CD4-positive, CD25-positive, alpha-beta regulatory T cell (primary cell): Measurements from ENCODE around the gene GSTK1. TPM values are rescaled to one million over a fixed set of nuclear protein-coding genes. Genes with fewer than 3 reads are reported as not detected.

Experiments used
- ATAC-seq, 2 donors: fragments of 150-1000 bp; cut with Tn5 transposase; one replicate each; pipeline ENCODE4 v1.10.0; 2021; ENCODE audit warnings: low read depth in 2 of 2, moderate number of reproducible peaks in 2 of 2, moderate library complexity in 1 of 2
- DNase-seq, 3 donors: peaks; one replicate each; pipeline versions ENCODE4 v3.0.0 to v3.0.0-alpha.2; 2012 to 2022; ENCODE audit warnings: mixed read lengths in 1 of 3
- H3K27ac ChIP-seq: one replicate; pipeline ENCODE4 v1.7.0; 2013; ENCODE audit warnings: mild to moderate bottlenecking, low read length; ENCODE audit not compliant: insufficient read depth, poor library complexity, severe bottlenecking
- H3K27me3 ChIP-seq: one replicate; pipeline ENCODE4 v1.7.0; 2013; ENCODE audit warnings: low read length; ENCODE audit not compliant: control insufficient read depth, insufficient read depth
- H3K36me3 ChIP-seq: one replicate; pipeline ENCODE4 v1.7.0; 2013; ENCODE audit warnings: mild to moderate bottlenecking, low read length, moderate library complexity; ENCODE audit not compliant: control insufficient read depth, insufficient read depth
- H3K4me1 ChIP-seq: 2 replicates; pipeline ENCODE4 v1.7.0; 2013; ENCODE audit warnings: mild to moderate bottlenecking, low read length; ENCODE audit not compliant: insufficient read depth, control insufficient read depth, poor library complexity, severe bottlenecking
- H3K4me3 ChIP-seq: one replicate; pipeline ENCODE4 v1.7.0; 2013; ENCODE audit warnings: low read depth, mild to moderate bottlenecking, low read length, moderate library complexity
- H3K9me3 ChIP-seq, 2 experiments: 1 replicate in 1 of 2; 2 replicates in 1 of 2; pipeline ENCODE4 v1.7.0; 2013; ENCODE audit warnings: low read length in 2 of 2, mild to moderate bottlenecking in 1 of 2, moderate library complexity in 1 of 2; ENCODE audit not compliant: control insufficient read depth in 2 of 2
- H3K27ac Mint-ChIP-seq, 3 donors: one replicate each; pipeline ENCODE4 v1.8.0; 2020 to 2022; ENCODE audit warnings: mild to moderate bottlenecking in 3 of 3, mixed read lengths in 3 of 3, moderate library complexity in 2 of 3
- H3K27me3 Mint-ChIP-seq: one replicate; pipeline ENCODE4 v1.8.0; 2022; ENCODE audit warnings: mild to moderate bottlenecking, mixed read lengths
- H3K36me3 Mint-ChIP-seq: one replicate; pipeline ENCODE4 v1.8.0; 2020; ENCODE audit warnings: mixed read lengths
- H3K4me1 Mint-ChIP-seq, 4 donors: one replicate each; pipeline ENCODE4 v1.8.0; 2020 to 2022; ENCODE audit warnings: mixed read lengths in 4 of 4, mild to moderate bottlenecking in 1 of 4
- H3K4me3 Mint-ChIP-seq, 4 donors: one replicate each; pipeline ENCODE4 v1.8.0; 2020 to 2022; ENCODE audit warnings: mild to moderate bottlenecking in 4 of 4, mixed read lengths in 4 of 4, moderate library complexity in 3 of 4
- H3K9me3 Mint-ChIP-seq, 7 donors: one replicate each; pipeline ENCODE4 v1.8.0; 2020 to 2022; ENCODE audit warnings: mixed read lengths in 7 of 7, mild to moderate bottlenecking in 3 of 7, moderate library complexity in 2 of 7
- polyA plus RNA-seq, 4 donors: library from polyadenylated mRNA; unstranded; fragments of 300-500 nt; fragmentation: Illumina TruSeq; gene quantifications; one replicate each; pipeline ENCODE4 v1.2.3, GENCODE V29; 2021
- total RNA-seq: library from RNA; stranded (reverse); gene quantifications from one replicate; pipeline ENCODE4 v1.2.3, GENCODE V29; 2022

GSTK1 gene
- total and polyA plus RNA-seq, 5 donors from 2014 or later: 475 to 845 (median 697) TPM

DNA sequence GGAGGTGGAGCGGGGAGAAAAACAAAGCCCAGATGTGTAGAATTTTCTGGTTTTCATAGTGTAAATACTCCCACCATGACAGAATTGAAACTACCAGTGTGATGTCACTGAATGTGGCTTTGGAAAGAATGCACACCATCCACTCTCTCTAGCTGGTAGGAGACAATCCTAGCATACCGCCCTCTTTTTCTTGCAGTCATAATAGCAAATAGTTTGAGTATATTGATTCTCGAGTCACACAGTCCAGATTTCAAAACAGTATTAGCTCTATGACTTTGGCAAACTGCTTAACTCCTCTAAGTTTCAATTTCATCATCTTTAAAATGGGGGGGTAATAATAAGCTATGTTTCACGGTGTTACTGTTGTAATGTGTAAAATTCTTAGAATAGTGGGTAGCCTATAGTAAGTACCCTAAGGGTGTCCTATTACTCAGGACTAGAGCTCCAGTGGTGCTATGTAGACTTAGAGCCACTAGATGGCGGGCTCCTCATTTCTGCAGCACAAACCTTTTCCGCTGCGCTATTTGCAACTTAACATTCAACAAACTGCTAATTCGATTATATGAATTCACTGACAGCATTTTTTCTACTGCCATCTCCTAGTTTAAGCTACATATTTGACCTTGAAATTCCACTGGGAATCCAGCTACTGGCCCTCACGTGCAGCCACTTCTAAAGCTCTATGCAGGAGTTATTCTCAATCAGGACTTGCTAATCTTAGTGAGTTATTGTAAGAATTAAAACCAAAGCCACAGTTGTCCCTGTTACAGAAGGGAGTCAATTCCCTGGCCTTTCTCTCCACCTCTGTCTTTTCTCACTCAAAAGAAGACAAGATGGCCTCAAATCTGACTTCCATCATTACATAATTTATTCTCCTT lies 22.7 kb upstream of the GSTK1 start:
- DNase-seq: peak; percentile 57 to 90 (median 81)
- peak; percentile 81 to 82 for ATAC-seq
- peaks cover 8% of the 10 kb centered on the region for H3K27me3 ChIP-seq
- no peak overlapping the region for H3K4me3 ChIP-seq
- H3K27me3 Mint-ChIP-seq: peaks cover 37% of the 10 kb centered on the region
- no peaks in the 10 kb centered on the region for H3K36me3 ChIP-seq
- H3K4me3 Mint-ChIP-seq: peak overlapping the region in 1 of 4 donors; percentile 13
- H3K9me3 Mint-ChIP-seq: peaks cover 0 to 17% (median 7%) of the 10 kb centered on the region in 7 donors
- H3K4me1 Mint-ChIP-seq: peaks cover 15 to 31% (median 30%) of the 10 kb centered on the region in 4 donors
- peak overlapping the region in 2 of 3 donors; percentile 32 to 56 for H3K27ac Mint-ChIP-seq
- peaks cover 19 to 20% of the 10 kb centered on the region in 2 experiments for H3K9me3 ChIP-seq
- no peak overlapping the region for H3K27ac ChIP-seq
- peaks cover 18% of the 10 kb centered on the region for H3K4me1 ChIP-seq
- H3K36me3 Mint-ChIP-seq: peaks cover 8% of the 10 kb centered on the region

DNA sequence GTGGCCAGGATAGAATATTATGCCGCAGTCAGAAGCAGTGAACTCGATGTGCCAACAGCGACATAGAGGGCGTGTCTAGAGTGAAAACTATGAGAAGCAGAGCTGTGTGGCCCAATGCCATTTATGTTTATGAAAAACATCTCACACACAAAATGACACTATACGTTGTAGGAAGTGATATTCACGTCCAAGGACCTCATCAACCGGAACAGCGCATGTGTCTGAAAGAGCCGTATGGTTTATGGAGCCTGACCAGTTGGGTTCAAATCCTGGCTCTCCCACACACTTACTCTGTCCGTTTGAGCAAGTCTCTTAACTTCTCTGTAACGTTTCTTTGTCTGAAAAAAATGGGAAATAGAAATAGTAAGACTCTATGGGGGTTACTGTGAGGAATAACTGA lies 20.9 kb upstream of the GSTK1 start:
- ATAC-seq (no peak), DNase-seq (no peak)
- Mint-ChIP-seq H3K4me3 (no peak overlapping the region), H3K9me3 (peaks cover 0 to 2% (median 1%) of the 10 kb centered on the region in 7 donors), H3K27ac (no peak overlapping the region), H3K4me1 (peaks cover 25 to 49% (median 45%) of the 10 kb centered on the region in 4 donors), H3K27me3 (peaks cover 19% of the 10 kb centered on the region), H3K36me3 (no peaks in the 10 kb centered on the region)
- Histone ChIP-seq H3K9me3 (peaks cover 1 to 2% of the 10 kb centered on the region in 2 experiments), H3K27me3 (peaks cover 3% of the 10 kb centered on the region), H3K27ac (no peak overlapping the region), H3K4me3 (no peak overlapping the region), H3K36me3 (no peaks in the 10 kb centered on the region), H3K4me1 (peaks cover 35% of the 10 kb centered on the region)

- H3K27me3 ChIP-seq: peaks cover under 1% of the 10 kb centered on the region
- peaks cover 39% of the 10 kb centered on the region for H3K4me1 ChIP-seq
- H3K27ac ChIP-seq: no peak overlapping the region
- H3K4me3 Mint-ChIP-seq: no peak overlapping the region
- no peak overlapping the region for H3K27ac Mint-ChIP-seq
- H3K9me3 Mint-ChIP-seq: peaks cover 0 to 3% (median 0%) of the 10 kb centered on the region in 7 donors
- peaks cover under 1% of the 10 kb centered on the region for H3K36me3 Mint-ChIP-seq
- H3K4me3 ChIP-seq: no peak overlapping the region
- ATAC-seq (no peak), DNase-seq (no peak)
- no peaks in the 10 kb centered on the region for H3K9me3 ChIP-seq
- H3K4me1 Mint-ChIP-seq: peaks cover 28 to 56% (median 50%) of the 10 kb centered on the region in 4 donors
- no peaks in the 10 kb centered on the region for H3K36me3 ChIP-seq
- H3K27me3 Mint-ChIP-seq: peaks cover 13% of the 10 kb centered on the region
Observed at GRCh38 chr7:143243111-143243510, 20.1 kb upstream of the GSTK1 start.

DNA sequence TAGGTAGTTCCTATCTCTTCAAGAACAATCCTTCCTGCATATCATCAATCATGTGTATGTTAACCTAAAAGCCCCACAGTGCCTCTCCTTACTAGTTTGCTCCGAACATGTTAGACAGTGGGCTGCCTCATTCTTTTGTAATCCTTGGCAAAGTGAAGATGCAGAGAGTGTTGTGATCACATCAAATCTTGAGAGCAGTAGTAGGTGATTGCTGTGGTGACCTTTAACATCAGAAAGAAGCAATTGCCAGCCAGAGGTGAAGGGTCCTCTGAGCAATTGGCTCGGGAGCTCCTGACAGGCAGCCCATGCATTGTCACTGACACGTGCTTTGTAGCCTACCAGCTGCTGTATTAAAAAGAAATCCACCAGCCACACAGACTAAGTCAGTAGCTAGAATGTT lies 19.6 kb upstream of the GSTK1 start:
- peaks cover 3% of the 10 kb centered on the region for H3K36me3 Mint-ChIP-seq
- DNase-seq (no peak), ATAC-seq (no peak)
- Histone ChIP-seq H3K36me3 (no peaks in the 10 kb centered on the region), H3K4me3 (no peak overlapping the region), H3K27ac (no peak overlapping the region), H3K9me3 (peaks cover 0 to under 1% of the 10 kb centered on the region in 2 experiments), H3K4me1 (peaks cover 44% of the 10 kb centered on the region), H3K27me3 (no peaks in the 10 kb centered on the region)
- no peak overlapping the region for H3K4me3 Mint-ChIP-seq
- H3K9me3 Mint-ChIP-seq: peaks cover 0 to 6% (median under 1%) of the 10 kb centered on the region in 7 donors
- H3K27me3 Mint-ChIP-seq: peaks cover 13% of the 10 kb centered on the region
- H3K27ac Mint-ChIP-seq: peak overlapping the region in 2 of 3 donors; percentile 85
- peaks cover 28 to 61% (median 54%) of the 10 kb centered on the region in 4 donors for H3K4me1 Mint-ChIP-seq

- Mint-ChIP-seq H3K4me3 (peak overlapping the region in 2 of 4 donors; percentile 0 to 69), H3K36me3 (peaks cover 6% of the 10 kb centered on the region), H3K9me3 (peaks cover 0 to 9% (median 1%) of the 10 kb centered on the region in 7 donors), H3K4me1 (peaks cover 28 to 68% (median 57%) of the 10 kb centered on the region in 4 donors), H3K27me3 (peaks cover 7% of the 10 kb centered on the region), H3K27ac (peak overlapping the region in 2 of 3 donors; percentile 37 to 85)
- Histone ChIP-seq H3K27me3 (no peaks in the 10 kb centered on the region), H3K4me3 (peak overlapping the region; percentile 59), H3K9me3 (peaks cover 0 to 6% of the 10 kb centered on the region in 2 experiments), H3K27ac (no peak overlapping the region), H3K36me3 (no peaks in the 10 kb centered on the region), H3K4me1 (peaks cover 51% of the 10 kb centered on the region)
- DNase-seq (peak in 1 of 3 donors; percentile 36), ATAC-seq (no peak)
Observed at GRCh38 chr7:143244321-143244720, 18.9 kb upstream of the GSTK1 start.

DNA sequence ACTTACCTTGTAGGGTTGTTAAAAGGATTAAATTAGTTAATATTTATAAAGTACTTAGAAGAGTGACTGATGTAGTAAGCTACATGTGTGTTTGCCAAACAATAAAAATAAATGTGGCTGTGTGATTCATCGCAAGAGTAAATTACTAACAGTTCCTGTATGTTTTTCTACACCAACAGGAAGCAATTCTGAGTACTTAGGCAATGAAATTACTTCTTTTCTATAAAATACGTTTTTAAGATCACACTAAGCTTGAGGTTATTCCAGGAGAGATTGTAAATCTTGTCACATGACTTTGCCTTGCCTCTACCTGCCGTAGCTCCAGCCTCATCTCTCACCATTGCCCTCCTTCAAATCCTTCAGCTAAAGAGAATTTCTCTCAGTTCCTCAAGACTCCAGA lies 18.1 kb upstream of the GSTK1 start:
- H3K4me1 ChIP-seq: peaks cover 59% of the 10 kb centered on the region
- Mint-ChIP-seq H3K36me3 (peaks cover 6% of the 10 kb centered on the region), H3K27me3 (peaks cover 6% of the 10 kb centered on the region), H3K4me1 (peaks cover 28 to 74% (median 63%) of the 10 kb centered on the region in 4 donors), H3K4me3 (peak overlapping the region; percentile 13 to 70 (median 60)), H3K27ac (peak overlapping the region; percentile 57 to 85 (median 84)), H3K9me3 (peaks cover 0 to 13% (median 3%) of the 10 kb centered on the region in 7 donors)
- peak in 1 of 3 donors; percentile 80 for DNase-seq
- peak; percentile 70 to 72 for ATAC-seq
- H3K9me3 ChIP-seq: peaks cover 0 to 6% of the 10 kb centered on the region in 2 experiments
- H3K27ac ChIP-seq: no peak overlapping the region
- H3K4me3 ChIP-seq: peak overlapping the region; percentile 59
- no peaks in the 10 kb centered on the region for H3K27me3 ChIP-seq
- H3K36me3 ChIP-seq: no peaks in the 10 kb centered on the region

GRCh38 chr7:143247372-143247771 lies 15.9 kb upstream of the GSTK1 start:
- no peak for DNase-seq
- no peaks in the 10 kb centered on the region for H3K27me3 Mint-ChIP-seq

More at GRCh38 chr7:143247372-143247771, 15.9 kb upstream of the GSTK1 start:
- H3K36me3 Mint-ChIP-seq: peaks cover 6% of the 10 kb centered on the region
- H3K4me1 Mint-ChIP-seq: peaks cover 30 to 90% (median 73%) of the 10 kb centered on the region in 4 donors
- peaks cover 0 to 6% of the 10 kb centered on the region in 2 experiments for H3K9me3 ChIP-seq
- peaks cover 0 to 17% (median 7%) of the 10 kb centered on the region in 7 donors for H3K9me3 Mint-ChIP-seq
- no peak for ATAC-seq
- peak overlapping the region in 2 of 4 donors; percentile 23 to 63 for H3K4me3 Mint-ChIP-seq
- peaks cover 74% of the 10 kb centered on the region for H3K4me1 ChIP-seq
- no peaks in the 10 kb centered on the region for H3K36me3 ChIP-seq
- H3K27ac Mint-ChIP-seq: peak overlapping the region; percentile 27 to 85 (median 79)
- H3K4me3 ChIP-seq: no peak overlapping the region
- H3K27me3 ChIP-seq: no peaks in the 10 kb centered on the region
- no peak overlapping the region for H3K27ac ChIP-seq
